K562 (cell line): ENCODE measurements around the gene DCAKD. TPM values are rescaled to one million over a fixed set of nuclear protein-coding genes. Genes with fewer than 3 reads are reported as not detected.

Source experiments
- ATF7 ChIP-seq: fragments of 450-650 bp; IDR thresholded peaks from 2 replicates; pipeline ENCODE4 v1.7.1; 2014; ENCODE audit warnings: mild to moderate bottlenecking, moderate library complexity
- BRD4 ChIP-seq: fragments of 200-600 bp; sonication (generic); IDR thresholded peaks from 2 replicates; pipeline ENCODE4 v1.6.1; 2017; ENCODE audit warnings: inconsistent platforms
- CEBPB ChIP-seq: fragments of 450-650 bp; IDR thresholded peaks from 2 replicates; pipeline ENCODE4 v1.6.1; 2016; ENCODE audit warnings: missing genetic modification characterization, missing compliant biosample characterization
- CTBP1 ChIP-seq: fragments of 450-650 bp; IDR thresholded peaks from 2 replicates; pipeline ENCODE4 v1.6.1; 2016; ENCODE audit warnings: borderline replicate concordance
- ETV5 ChIP-seq: sonication (generic); formaldehyde crosslinking; IDR thresholded peaks from 2 replicates; pipeline ENCODE4 v1.4.0; 2020; ENCODE audit warnings: low read depth, mild to moderate bottlenecking, missing genetic modification reagents
- FUS ChIP-seq: fragments of 200-400 bp; formaldehyde crosslinking; optimal IDR thresholded peaks from 2 replicates; pipeline ENCODE3; 2017; ENCODE audit warnings: low read depth, low read length
- HCFC1 ChIP-seq: IDR thresholded peaks from 2 replicates; pipeline ENCODE4 v1.6.1; 2012; ENCODE audit warnings: low read depth, low read length, improper control_type of control experiment
- HDAC2 ChIP-seq: fragments of 450-650 bp; IDR thresholded peaks from 2 replicates; pipeline ENCODE4 v1.6.1; 2016; ENCODE audit warnings: mild to moderate bottlenecking
- HNRNPUL1 ChIP-seq: fragments of 200-400 bp; formaldehyde crosslinking; IDR thresholded peaks from 2 replicates; pipeline ENCODE4 v1.6.1; 2017; ENCODE audit warnings: low read length
- MAFK ChIP-seq: IDR thresholded peaks from 2 replicates; pipeline ENCODE4 v1.6.1; 2011; ENCODE audit warnings: low read length, improper control_type of control experiment
- MBD2 ChIP-seq: sonication (generic); IDR thresholded peaks from 2 replicates; pipeline ENCODE4 v1.6.1; 2016; ENCODE audit warnings: low read depth, borderline replicate concordance
- NFIC ChIP-seq: fragments of 450-650 bp; IDR thresholded peaks from 2 replicates; pipeline ENCODE4 v1.6.1; 2017; ENCODE audit warnings: mild to moderate bottlenecking, inconsistent platforms
- NONO ChIP-seq, 2 experiments: fragments of 200-400 bp in 1 of 2; fragments of 450-650 bp in 1 of 2; formaldehyde crosslinking in 1 of 2; IDR thresholded peaks; 2 replicates each; pipeline ENCODE4 v1.6.1; 2017; ENCODE audit warnings: low read depth in 2 of 2, mild to moderate bottlenecking in 2 of 2, moderate library complexity in 2 of 2, low read length in 1 of 2
- NRF1 ChIP-seq, 2 experiments: fragments of 450-650 bp; IDR thresholded peaks in 1 of 2; conservative IDR thresholded peaks in 1 of 2; 2 replicates each; pipeline ENCODE4 v1.6.1; 2014; ENCODE audit warnings: mild to moderate bottlenecking in 2 of 2
- PRPF4 ChIP-seq: fragments of 200-400 bp; formaldehyde crosslinking; IDR thresholded peaks from one replicate; pipeline ENCODE4 v1.6.1; 2017; ENCODE audit warnings: low read length, low read depth, mild to moderate bottlenecking; ENCODE audit not compliant: insufficient read depth, poor library complexity, severe bottlenecking
- RBM25 ChIP-seq: fragments of 200-400 bp; formaldehyde crosslinking; IDR thresholded peaks from 2 replicates; pipeline ENCODE4 v1.6.1; 2018; ENCODE audit warnings: low read length, low read depth, moderate library complexity; ENCODE audit not compliant: severe bottlenecking
- RHOXF2B ChIP-seq: fragments of 250-450 bp; sonication (Bioruptor Pico); conservative IDR thresholded peaks from 2 replicates; pipeline ENCODE4 v1.5.1; 2021
- RUNX1 ChIP-seq: sonication (generic); IDR thresholded peaks from 2 replicates; pipeline ENCODE4 v1.6.1; 2016; ENCODE audit warnings: antibody characterized with exemption, low read depth
- SIN3B ChIP-seq: fragments of 450-650 bp; IDR thresholded peaks from 2 replicates; pipeline ENCODE4 v1.6.1; 2017; ENCODE audit warnings: low read depth, mild to moderate bottlenecking, moderate library complexity
- SIRT6 ChIP-seq: IDR thresholded peaks from one replicate; pipeline ENCODE4 v1.6.1; 2012; ENCODE audit warnings: low read depth, mild to moderate bottlenecking, control low read depth, inconsistent platforms, low read length, moderate library complexity
- TARDBP ChIP-seq: fragments of 450-650 bp; IDR thresholded peaks from 2 replicates; pipeline ENCODE4 v1.6.1; 2016
- ZNF644 ChIP-seq: fragments of 200-800 bp; sonication (Bioruptor generic); IDR thresholded peaks from 2 replicates; pipeline ENCODE4 v1.6.1; 2016; ENCODE audit warnings: low read depth, missing genetic modification characterization, missing compliant biosample characterization
- ZNF766 ChIP-seq: fragments of 200-800 bp; sonication (Bioruptor generic); conservative IDR thresholded peaks from 2 replicates; pipeline ENCODE4 v1.6.1; 2016; ENCODE audit warnings: missing genetic modification characterization, missing compliant biosample characterization
- polyA plus RNA-seq, 8 experiments: library from polyadenylated mRNA; depleted of rRNA in 4 of 8; stranded (reverse) in 5 of 8; unstranded in 3 of 8; fragments of >200 nt; fragmentation: Nextera tagmentation in 2 of 8; fragmentation: Illumina TruSeq in 1 of 8; extraction: Ambion mirVana in 2 of 8; extraction: Trizol in 1 of 8; gene quantifications; 2 replicates each; pipeline versions ENCODE4 v1.2.1 to v1.2.3, GENCODE V29; 2011 to 2014; ENCODE audit warnings: inconsistent platforms in 1 of 8, missing spikeins in 1 of 8
- total RNA-seq, 7 experiments: library from RNA; depleted of rRNA in 6 of 7; stranded (reverse); fragments of >200 nt in 6 of 7; fragmentation: Illumina TruSeq in 2 of 7; extraction: Trizol in 2 of 7; gene quantifications; 2 replicates each; pipeline versions ENCODE4 v1.2.1 to v1.2.3, GENCODE V29; 2011 to 2021; ENCODE audit warnings: low replicate concordance in 1 of 7
- TF ChIP-seq, protein P1 (sequence below): fragments of 450-650 bp; IDR thresholded peaks from 2 replicates; pipeline ENCODE4 v1.6.1; 2016; ENCODE audit warnings: low read depth, mild to moderate bottlenecking, moderate library complexity
- TF ChIP-seq, protein P2 (sequence below): IDR thresholded peaks from 2 replicates; pipeline ENCODE4 v1.6.1; 2011; ENCODE audit not compliant: insufficient read length; ENCODE audit errors: extremely low read depth
- TF ChIP-seq, protein P3 (sequence below), 2 experiments: fragments of 450-650 bp in 1 of 2; sonication (generic) in 1 of 2; formaldehyde crosslinking; conservative IDR thresholded peaks; 2 replicates each; pipeline versions ENCODE4 v1.4.0 to v1.8.1; 2020 to 2022; ENCODE audit warnings: mild to moderate bottlenecking in 1 of 2, missing genetic modification reagents in 1 of 2
- TF ChIP-seq, protein P4 (sequence below): fragments of 250-450 bp; sonication (Bioruptor Pico); IDR thresholded peaks from 2 replicates; pipeline ENCODE4 v1.8.0; 2022; ENCODE audit warnings: moderate library complexity, mild to moderate bottlenecking, inconsistent platforms

DCAKD gene
- total and polyA plus RNA-seq, 9 of the 15 experiments (the other 6 are each of a cell fraction or from before 2014, with no cell fraction given): 7.9 to 35.5 (median 21.4) TPM

DNA sequence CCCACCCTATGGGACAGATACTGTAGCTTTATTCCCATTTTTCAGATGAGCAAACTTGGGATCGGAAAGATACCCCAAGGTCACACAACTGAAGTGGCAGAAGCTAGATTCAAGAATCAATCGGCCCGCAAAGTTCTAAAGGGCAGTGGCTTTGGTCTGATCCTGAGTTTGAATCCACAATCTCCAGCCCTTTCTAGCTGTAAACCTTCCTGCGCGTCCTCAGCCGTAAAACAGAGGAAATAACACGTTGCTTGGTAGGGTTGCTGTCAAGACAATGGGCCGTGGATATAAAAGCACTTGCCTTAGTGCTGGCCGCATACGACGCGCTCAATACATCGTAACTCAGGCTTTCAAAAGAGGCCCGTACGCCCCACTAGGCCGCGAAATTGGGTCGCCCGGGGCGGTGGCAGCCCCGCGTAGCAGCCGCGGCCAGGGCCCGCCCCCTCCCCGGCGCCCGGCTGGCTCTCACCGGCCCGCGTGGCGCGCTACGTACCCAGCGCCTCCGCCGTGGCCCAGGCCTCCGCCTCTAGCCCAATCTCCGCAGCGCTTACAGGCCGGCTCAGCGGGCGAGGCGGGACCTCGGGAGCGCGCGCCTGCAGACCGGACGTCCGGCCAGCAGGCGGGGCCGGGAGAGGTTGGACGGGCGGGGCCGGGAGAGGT lies at the start of gene DCAKD (continued):
- TF ChIP-seq HNRNPUL1 (no peak), RUNX1 (no peak), SIN3B (peak; percentile 60; the same call in 1 of the 2 replicates), MBD2 (0 out of 2 replicates have a peak, but pooled peaks have one; percentile 27), ZNF644 (tag) (no peak), MAFK (no peak), HCFC1 (peak; percentile 57), PRPF4 (no peak), RBM25 (peak; percentile 50), BRD4 (no peak), ATF7 (peak; percentile 66), NRF1 (conservative IDR thresholded peaks at IDR 0.05 in 1 of 2, IDR thresholded peaks at IDR 0.05 in 1 of 2) (peak in 1 of 2 experiments; percentile 58; a peak in 2 of 4 replicates), ZNF766 (0 out of 2 replicates have a peak, but pooled peaks have one; percentile 41), TARDBP (0 out of 2 replicates have a peak, but pooled peaks have one; percentile 51), CEBPB (tag) (no peak), NFIC (no peak), SIRT6 (no peak), FUS (no peak), NONO (IDR thresholded peaks at IDR 0.05; ENCODE audit: low read depth in 2 of 2, low read length in 1 of 2) (peak in 1 of 2 experiments; percentile 70; a peak in 1 of 4 replicates), CTBP1 (peak; percentile 82), RHOXF2B (CRISPR knock-in tag) (no peak), ETV5 (CRISPR knock-in tag) (peak; percentile 35; the same call in 1 of the 2 replicates), HDAC2 (no peak; the same call in 1 of the 2 replicates)
- TF ChIP-seq, protein P1, sequence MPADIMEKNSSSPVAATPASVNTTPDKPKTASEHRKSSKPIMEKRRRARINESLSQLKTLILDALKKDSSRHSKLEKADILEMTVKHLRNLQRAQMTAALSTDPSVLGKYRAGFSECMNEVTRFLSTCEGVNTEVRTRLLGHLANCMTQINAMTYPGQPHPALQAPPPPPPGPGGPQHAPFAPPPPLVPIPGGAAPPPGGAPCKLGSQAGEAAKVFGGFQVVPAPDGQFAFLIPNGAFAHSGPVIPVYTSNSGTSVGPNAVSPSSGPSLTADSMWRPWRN: no peak
- TF ChIP-seq, protein P2, sequence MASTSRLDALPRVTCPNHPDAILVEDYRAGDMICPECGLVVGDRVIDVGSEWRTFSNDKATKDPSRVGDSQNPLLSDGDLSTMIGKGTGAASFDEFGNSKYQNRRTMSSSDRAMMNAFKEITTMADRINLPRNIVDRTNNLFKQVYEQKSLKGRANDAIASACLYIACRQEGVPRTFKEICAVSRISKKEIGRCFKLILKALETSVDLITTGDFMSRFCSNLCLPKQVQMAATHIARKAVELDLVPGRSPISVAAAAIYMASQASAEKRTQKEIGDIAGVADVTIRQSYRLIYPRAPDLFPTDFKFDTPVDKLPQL: no peak
- TF ChIP-seq, protein P3, sequence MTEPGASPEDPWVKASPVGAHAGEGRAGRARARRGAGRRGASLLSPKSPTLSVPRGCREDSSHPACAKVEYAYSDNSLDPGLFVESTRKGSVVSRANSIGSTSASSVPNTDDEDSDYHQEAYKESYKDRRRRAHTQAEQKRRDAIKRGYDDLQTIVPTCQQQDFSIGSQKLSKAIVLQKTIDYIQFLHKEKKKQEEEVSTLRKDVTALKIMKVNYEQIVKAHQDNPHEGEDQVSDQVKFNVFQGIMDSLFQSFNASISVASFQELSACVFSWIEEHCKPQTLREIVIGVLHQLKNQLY (CRISPR knock-in tag; conservative IDR thresholded peaks at IDR 0.05): no peak
- TF ChIP-seq, protein P4, sequence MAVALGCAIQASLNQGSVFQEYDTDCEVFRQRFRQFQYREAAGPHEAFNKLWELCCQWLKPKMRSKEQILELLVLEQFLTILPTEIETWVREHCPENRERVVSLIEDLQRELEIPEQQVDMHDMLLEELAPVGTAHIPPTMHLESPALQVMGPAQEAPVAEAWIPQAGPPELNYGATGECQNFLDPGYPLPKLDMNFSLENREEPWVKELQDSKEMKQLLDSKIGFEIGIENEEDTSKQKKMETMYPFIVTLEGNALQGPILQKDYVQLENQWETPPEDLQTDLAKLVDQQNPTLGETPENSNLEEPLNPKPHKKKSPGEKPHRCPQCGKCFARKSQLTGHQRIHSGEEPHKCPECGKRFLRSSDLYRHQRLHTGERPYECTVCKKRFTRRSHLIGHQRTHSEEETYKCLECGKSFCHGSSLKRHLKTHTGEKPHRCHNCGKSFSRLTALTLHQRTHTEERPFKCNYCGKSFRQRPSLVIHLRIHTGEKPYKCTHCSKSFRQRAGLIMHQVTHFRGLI: no peak
